Neural progenitor cell (in vitro differentiated cells): ENCODE results near the gene HK2. TPM values are rescaled to one million over a fixed set of nuclear protein-coding genes. Genes with fewer than 3 reads are reported as not detected.

Experiments used
- DNase-seq: peaks from one replicate; pipeline ENCODE4 v3.0.0-alpha.2; 2016; ENCODE audit warnings: low spot score
- H2AFZ ChIP-seq: fragments of 200-600 bp; sonication (generic); replicated peaks from 2 replicates; pipeline ENCODE4 v1.6.1; 2016; ENCODE audit warnings: antibody characterized with exemption
- H3F3A ChIP-seq: fragments of 200-600 bp; sonication (generic); 2 replicates; pipeline ENCODE4 v1.6.1; 2016; ENCODE audit warnings: antibody characterized with exemption, low read depth
- H3K27ac ChIP-seq: fragments of 200-600 bp; sonication (generic); 2 replicates; pipeline ENCODE4 v1.5.1; 2016; ENCODE audit warnings: mild to moderate bottlenecking
- H3K27me3 ChIP-seq: fragments of 200-600 bp; sonication (generic); 2 replicates; pipeline ENCODE4 v1.6.1; 2016; ENCODE audit warnings: mild to moderate bottlenecking, moderate library complexity
- H3K36me3 ChIP-seq: fragments of 200-600 bp; sonication (generic); 2 replicates; pipeline ENCODE4 v1.5.1; 2016
- H3K4me1 ChIP-seq: fragments of 200-600 bp; sonication (generic); 2 replicates; pipeline ENCODE4 v1.6.1; 2016; ENCODE audit warnings: mixed run types
- H3K4me2 ChIP-seq: fragments of 200-600 bp; sonication (generic); 2 replicates; pipeline ENCODE4 v1.6.1; 2016
- H3K4me3 ChIP-seq: fragments of 200-600 bp; sonication (generic); 2 replicates; pipeline ENCODE4 v1.5.1; 2016
- H3K79me2 ChIP-seq: fragments of 200-600 bp; sonication (generic); 2 replicates; pipeline ENCODE4 v1.6.1; 2016; ENCODE audit warnings: low read depth
- H3K9ac ChIP-seq: fragments of 200-600 bp; sonication (generic); 2 replicates; pipeline ENCODE4 v1.6.1; 2016
- H3K9me3 ChIP-seq: fragments of 200-600 bp; sonication (generic); 2 replicates; pipeline ENCODE4 v1.5.1; 2016; ENCODE audit warnings: low read depth
- H4K20me1 ChIP-seq: fragments of 200-600 bp; sonication (generic); 2 replicates; pipeline ENCODE4 v1.6.1; 2016; ENCODE audit warnings: low read depth
- H3K27ac Mint-ChIP-seq: 3 replicates; pipeline ENCODE4 v1.8.0; 2021; ENCODE audit warnings: mixed read lengths
- H3K27me3 Mint-ChIP-seq: 2 replicates; pipeline ENCODE4 v1.8.0; 2022; ENCODE audit warnings: low read depth, mild to moderate bottlenecking, inconsistent platforms, moderate library complexity, mixed read lengths; ENCODE audit not compliant: insufficient read depth
- H3K36me3 Mint-ChIP-seq: 3 replicates; pipeline ENCODE4 v1.8.0; 2021; ENCODE audit warnings: mixed read lengths
- H3K4me1 Mint-ChIP-seq: 3 replicates; pipeline ENCODE4 v1.8.0; 2021; ENCODE audit warnings: mixed read lengths
- H3K4me3 Mint-ChIP-seq: 3 replicates; pipeline ENCODE4 v1.8.0; 2021; ENCODE audit warnings: mild to moderate bottlenecking, moderate library complexity, mixed read lengths
- H3K9me3 Mint-ChIP-seq: 3 replicates; pipeline ENCODE4 v1.8.0; 2020; ENCODE audit warnings: mixed read lengths
- CTCF ChIP-seq: fragments of 200-600 bp; sonication (generic); IDR thresholded peaks from 2 replicates; pipeline ENCODE4 v1.5.1; 2017; ENCODE audit warnings: antibody characterized with exemption, mild to moderate bottlenecking
- EZH2 ChIP-seq: fragments of 200-600 bp; sonication (generic); IDR thresholded peaks from 2 replicates; pipeline ENCODE4 v1.6.1; 2017; ENCODE audit warnings: antibody characterized with exemption, mild to moderate bottlenecking, moderate library complexity
- EZH2phosphoT487 ChIP-seq: fragments of 200-600 bp; sonication (generic); IDR thresholded peaks from 2 replicates; pipeline ENCODE4 v1.6.1; 2017; ENCODE audit warnings: antibody characterized with exemption
- total RNA-seq: library from RNA; depleted of rRNA; stranded (reverse); fragments of >200 nt; gene quantifications from 2 replicates; pipeline ENCODE4 v1.2.3, GENCODE V29; 2015; ENCODE audit warnings: low replicate concordance

HK2 gene
- total RNA-seq, 1 donor from 2014 or later, result 61.8 TPM

GRCh38 chr2:74887445-74887951 is 53.6 kb downstream of the HK2 start:
- Histone ChIP-seq H3K9ac (no peak overlapping the region), H3K36me3 (no peaks in the 10 kb centered on the region), H3K4me2 (no peak overlapping the region), H3F3A (no peaks in the 10 kb centered on the region), H3K27ac (no peak overlapping the region), H4K20me1 (no peaks in the 10 kb centered on the region), H3K4me1 (no peaks in the 10 kb centered on the region), H3K79me2 (no peaks in the 10 kb centered on the region), H3K4me3 (no peak overlapping the region), H3K27me3 (no peaks in the 10 kb centered on the region), H3K9me3 (no peaks in the 10 kb centered on the region), H2AFZ (no peak overlapping the region)
- Mint-ChIP-seq H3K27ac (no peak overlapping the region), H3K27me3 (no peaks in the 10 kb centered on the region), H3K36me3 (peaks cover 68% of the 10 kb centered on the region), H3K4me1 (no peaks in the 10 kb centered on the region), H3K4me3 (no peak overlapping the region), H3K9me3 (no peaks in the 10 kb centered on the region)
- TF ChIP-seq CTCF, result no peak
- TF ChIP-seq EZH2phosphoT487, result no peak
- TF ChIP-seq EZH2, result no peak
- no peak for DNase-seq

GRCh38 chr2:74887960-74888700 is 54.2 kb downstream of the HK2 start:
- H3K27me3 Mint-ChIP-seq, result no peaks in the 10 kb centered on the region
- no peaks in the 10 kb centered on the region for H3K9me3 Mint-ChIP-seq
- no peaks in the 10 kb centered on the region for H3K4me1 Mint-ChIP-seq
- no peak overlapping the region for H3K4me3 Mint-ChIP-seq
- no peak overlapping the region for H3K4me2 ChIP-seq
- no peaks in the 10 kb centered on the region for H3K9me3 ChIP-seq
- H3F3A ChIP-seq, result no peaks in the 10 kb centered on the region
- H3K27ac Mint-ChIP-seq, result no peak overlapping the region
- no peak for DNase-seq
- TF ChIP-seq EZH2, result no peak
- no peak for TF ChIP-seq CTCF
- TF ChIP-seq EZH2phosphoT487, result no peak
- H3K27me3 ChIP-seq, result no peaks in the 10 kb centered on the region
- H3K4me3 ChIP-seq, result no peak overlapping the region
- H3K36me3 ChIP-seq, result no peaks in the 10 kb centered on the region
- H3K79me2 ChIP-seq, result no peaks in the 10 kb centered on the region
- no peak overlapping the region for H3K9ac ChIP-seq
- no peaks in the 10 kb centered on the region for H4K20me1 ChIP-seq
- no peak overlapping the region for H3K27ac ChIP-seq
- H3K4me1 ChIP-seq, result no peaks in the 10 kb centered on the region
- peaks cover 67% of the 10 kb centered on the region for H3K36me3 Mint-ChIP-seq
- no peak overlapping the region for H2AFZ ChIP-seq

GRCh38 chr2:74889159-74889558 is 55.2 kb downstream of the HK2 start:
- no peaks in the 10 kb centered on the region for H3K4me1 ChIP-seq
- H3K4me3 Mint-ChIP-seq, result no peak overlapping the region
- no peak overlapping the region for H3K27ac Mint-ChIP-seq
- H3K4me2 ChIP-seq, result no peak overlapping the region
- no peaks in the 10 kb centered on the region for H3K27me3 ChIP-seq
- H3K79me2 ChIP-seq, result no peaks in the 10 kb centered on the region
- peaks cover 73% of the 10 kb centered on the region for H3K36me3 Mint-ChIP-seq
- H3F3A ChIP-seq, result no peaks in the 10 kb centered on the region
- H2AFZ ChIP-seq, result no peak overlapping the region
- H4K20me1 ChIP-seq, result no peaks in the 10 kb centered on the region
- no peak for DNase-seq
- no peak overlapping the region for H3K9ac ChIP-seq
- H3K9me3 ChIP-seq, result no peaks in the 10 kb centered on the region
- no peaks in the 10 kb centered on the region for H3K9me3 Mint-ChIP-seq
- TF ChIP-seq CTCF (no peak), EZH2 (no peak), EZH2phosphoT487 (no peak)
- no peaks in the 10 kb centered on the region for H3K4me1 Mint-ChIP-seq
- H3K36me3 ChIP-seq, result no peaks in the 10 kb centered on the region
- H3K27me3 Mint-ChIP-seq, result no peaks in the 10 kb centered on the region
- H3K4me3 ChIP-seq, result no peak overlapping the region
- no peak overlapping the region for H3K27ac ChIP-seq
